WTC11 (cell line): ENCODE results near the gene CPSF3. TPM values are rescaled to one million over a fixed set of nuclear protein-coding genes. Genes with fewer than 3 reads are reported as not detected.
A peak's percentile ranks its signal among the peaks of the same experiment; 100 is the strongest.

ENCODE experiments used
- ATAC-seq: fragments of 200-7000 bp; cut with Tn5 transposase; 2 replicates; pipeline ENCODE4 v1.10.0; 2021; ENCODE audit warnings: mild to moderate bottlenecking, moderate library complexity
- Bru-seq: library from RNA; stranded (reverse); fragments of 400-500 nt; gene quantifications from one replicate; lab custom pipeline; 2021; lab: Mats Ljungman, UMichigan
- CTCF ChIA-PET: fragments of 300-600 bp; sonication (Branson Sonifier 250); formaldehyde crosslinking; loops from one replicate; lab custom pipeline; 2021; ENCODE audit warnings: antibody characterized with exemption; lab: Charles Lee
- POLR2A ChIA-PET: fragments of 350-600 bp; sonication (Branson Sonifier 250); formaldehyde crosslinking; loops from one replicate; lab custom pipeline; 2021; ENCODE audit warnings: antibody characterized with exemption; lab: Charles Lee
- DNase-seq: peaks from one replicate; pipeline ENCODE4 v3.0.0; 2021; ENCODE audit warnings: low spot score
- H3K27ac Mint-ChIP-seq: 2 replicates; pipeline ENCODE4 v1.8.0; 2021; ENCODE audit warnings: mixed read lengths
- H3K27me3 Mint-ChIP-seq: 2 replicates; pipeline ENCODE4 v1.8.0; 2021; ENCODE audit warnings: low read depth, mild to moderate bottlenecking, moderate library complexity, mixed read lengths
- H3K36me3 Mint-ChIP-seq: 2 replicates; pipeline ENCODE4 v1.8.0; 2021; ENCODE audit warnings: mixed read lengths
- H3K4me1 Mint-ChIP-seq: 2 replicates; pipeline ENCODE4 v1.8.0; 2022; ENCODE audit warnings: mixed read lengths
- H3K4me3 Mint-ChIP-seq: 2 replicates; pipeline ENCODE4 v1.8.0; 2021; ENCODE audit warnings: mild to moderate bottlenecking, moderate library complexity, mixed read lengths
- H3K9me3 Mint-ChIP-seq: 2 replicates; pipeline ENCODE4 v1.8.0; 2021; ENCODE audit warnings: mixed read lengths
- GTF2I ChIP-seq: fragments of 250-450 bp; sonication (Bioruptor Pico); conservative IDR thresholded peaks from 2 replicates; pipeline ENCODE4 v1.4.0; 2021; ENCODE audit warnings: mild to moderate bottlenecking
- IRF2 ChIP-seq: sonication (generic); formaldehyde crosslinking; IDR thresholded peaks from 2 replicates; pipeline ENCODE4 v1.8.0; 2022; ENCODE audit warnings: low read depth, missing genetic modification reagents, borderline replicate concordance
- RORB ChIP-seq: fragments of 250-450 bp; sonication (Bioruptor Pico); IDR thresholded peaks from 2 replicates; pipeline ENCODE4 v1.9.0; 2021; ENCODE audit warnings: mild to moderate bottlenecking
- SP1 ChIP-seq: sonication (generic); formaldehyde crosslinking; conservative IDR thresholded peaks from 2 replicates; pipeline ENCODE4 v1.8.1; 2022; ENCODE audit warnings: missing genetic modification reagents
- TEAD1 ChIP-seq: sonication (generic); formaldehyde crosslinking; IDR thresholded peaks from 2 replicates; pipeline ENCODE4 v1.8.0; 2022; ENCODE audit warnings: mild to moderate bottlenecking, missing genetic modification reagents
- TEAD4 ChIP-seq: sonication (generic); formaldehyde crosslinking; IDR thresholded peaks from 2 replicates; pipeline ENCODE4 v1.8.0; 2022; ENCODE audit warnings: mild to moderate bottlenecking, missing genetic modification reagents
- TP53 ChIP-seq: sonication (generic); formaldehyde crosslinking; IDR thresholded peaks from 2 replicates; pipeline ENCODE4 v1.8.1; 2023; ENCODE audit warnings: mild to moderate bottlenecking, missing genetic modification reagents
- ZBTB21 ChIP-seq: sonication (generic); formaldehyde crosslinking; IDR thresholded peaks from 2 replicates; pipeline ENCODE4 v1.8.1; 2023; ENCODE audit warnings: mild to moderate bottlenecking, missing genetic modification reagents, borderline replicate concordance
- ZNF423 ChIP-seq: fragments of 250-450 bp; sonication (Bioruptor Pico); IDR thresholded peaks from 2 replicates; pipeline ENCODE4 v2.1.2; 2022; ENCODE audit warnings: mild to moderate bottlenecking, moderate library complexity
- long read RNA-seq, 3 experiments: library from RNA in 1 of 3; library from capped mRNA in 1 of 3; library from polyadenylated mRNA in 1 of 3; unstranded in 2 of 3; stranded (forward) in 1 of 3; transcript quantifications; one replicate each; pipeline ENCODE4 v2.0.0, GENCODE V29; 2021
- total RNA-seq: library from RNA; stranded (reverse); gene quantifications from 3 replicates; pipeline ENCODE4 v1.2.3, GENCODE V29; 2021
- TF ChIP-seq, protein P1 (sequence below): sonication (generic); formaldehyde crosslinking; IDR thresholded peaks from 2 replicates; pipeline ENCODE4 v1.8.0; 2022; ENCODE audit warnings: mild to moderate bottlenecking, missing genetic modification reagents
- TF ChIP-seq, protein P2 (sequence below): sonication (generic); formaldehyde crosslinking; IDR thresholded peaks from 2 replicates; pipeline ENCODE4 v1.8.0; 2022; ENCODE audit warnings: mild to moderate bottlenecking, missing genetic modification reagents
- TF ChIP-seq, protein P3 (sequence below): fragments of 250-450 bp; sonication (Bioruptor Pico); conservative IDR thresholded peaks from 2 replicates; pipeline ENCODE4 v1.9.0; 2021; ENCODE audit warnings: mild to moderate bottlenecking
- TF ChIP-seq, protein P4 (sequence below): sonication (generic); formaldehyde crosslinking; IDR thresholded peaks from 2 replicates; pipeline ENCODE4 v1.8.1; 2023; ENCODE audit warnings: mild to moderate bottlenecking, moderate library complexity, missing genetic modification reagents
- TF ChIP-seq, protein P5 (sequence below): sonication (generic); formaldehyde crosslinking; IDR thresholded peaks from 2 replicates; pipeline ENCODE4 v1.8.1; 2023; ENCODE audit warnings: mild to moderate bottlenecking, missing genetic modification reagents, moderate library complexity
- TF ChIP-seq, protein P6 (sequence below): sonication (generic); formaldehyde crosslinking; IDR thresholded peaks from 2 replicates; pipeline ENCODE4 v1.8.0; 2022; ENCODE audit warnings: missing genetic modification reagents
- TF ChIP-seq, protein P7 (sequence below): sonication (generic); formaldehyde crosslinking; IDR thresholded peaks from 2 replicates; pipeline ENCODE4 v1.8.1; 2022; ENCODE audit warnings: low read depth, missing genetic modification reagents, borderline replicate concordance
- TF ChIP-seq, protein P8 (sequence below): sonication (generic); formaldehyde crosslinking; IDR thresholded peaks from 2 replicates; pipeline ENCODE4 v1.8.1; 2022; ENCODE audit warnings: mild to moderate bottlenecking, missing genetic modification reagents, moderate library complexity, borderline replicate concordance
- TF ChIP-seq, protein P9 (sequence below): sonication (generic); formaldehyde crosslinking; IDR thresholded peaks from 2 replicates; pipeline ENCODE4 v1.8.1; 2023; ENCODE audit warnings: mild to moderate bottlenecking, missing genetic modification reagents, moderate library complexity

Gene CPSF3
- total RNA-seq (83.7 to 88.4 TPM (median 84.2 TPM) in 3 replicates), Bru-seq, nascent RNA (percentile 76 among the genes with signal in this experiment)
- long read RNA-seq, experiment 1, transcript CPSF3-201 (18 exons, 2,345 nt): major isoform, 485 of 528 reads
- long read RNA-seq, experiment 1, partial matches to known transcripts: 16 of 528 reads
- long read RNA-seq, experiment 1, other reads (novel, unspliced or antisense): 26 of 528 reads
- long read RNA-seq, experiment 2, transcript CPSF3-201 (18 exons, 2,345 nt): major isoform, 75 of 147 reads
- long read RNA-seq, experiment 2, partial matches to known transcripts: 48 of 147 reads
- long read RNA-seq, experiment 2, other reads (novel, unspliced or antisense): 24 of 147 reads
- long read RNA-seq, experiment 3, transcript CPSF3-201 (18 exons, 2,345 nt): major isoform, 209 of 251 reads
- long read RNA-seq, experiment 3, partial matches to known transcripts: 26 of 251 reads
- long read RNA-seq, experiment 3, other reads (novel, unspliced or antisense): 16 of 251 reads

DNA sequence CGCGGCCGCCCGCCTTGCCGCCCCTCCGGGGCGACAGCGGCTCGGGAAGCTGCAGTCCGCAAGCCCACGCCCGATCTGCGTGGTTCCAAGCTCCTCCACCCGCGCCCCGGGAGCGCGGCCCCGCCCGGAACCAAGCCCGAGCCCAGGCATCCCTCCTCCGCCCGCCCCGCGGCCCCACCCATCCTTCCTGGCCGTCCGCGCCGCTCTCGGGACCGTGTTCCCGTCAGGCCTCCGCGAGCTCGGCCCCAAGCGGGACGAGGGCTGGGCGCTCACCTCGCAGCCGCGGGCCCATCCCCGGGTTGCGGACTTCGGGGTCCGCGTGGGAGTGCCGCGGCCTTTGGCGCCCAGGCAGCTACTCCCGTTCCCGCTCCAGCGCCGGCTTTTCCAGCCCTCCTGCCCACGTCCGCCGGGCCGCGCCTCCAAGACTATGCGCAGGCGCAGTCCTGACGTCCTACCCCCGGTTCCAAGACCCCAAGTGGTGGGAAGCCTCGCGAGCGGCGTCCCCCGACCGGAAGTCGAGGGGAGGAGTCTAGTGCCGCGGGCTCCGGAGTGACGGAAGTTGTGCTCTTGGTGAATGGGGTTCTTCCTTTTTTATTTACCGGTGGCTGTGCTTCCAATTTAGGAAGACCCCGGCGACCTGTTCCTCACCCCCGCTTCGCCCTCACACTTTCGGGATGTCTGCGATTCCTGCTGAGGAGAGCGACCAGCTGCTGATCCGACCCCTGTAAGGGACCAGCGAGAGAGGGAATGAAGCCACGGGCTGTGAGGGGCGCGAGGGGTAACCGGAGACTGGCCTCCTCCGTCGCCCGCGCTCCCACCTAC lies at the start of gene CPSF3, which contains the start of gene ITGB1BP1:
Gene CPSF3 (plus strand): TSS at position 555 of the 822 bp plus-strand sequence. CDS start 120 bp downstream, at position 675.
Gene ITGB1BP1 (minus strand): TSS at position 429 of the 822 bp plus-strand sequence. CDS start 4,831 bp downstream, outside the sequence.
- H3K9me3 Mint-ChIP-seq: no peaks in the 10 kb centered on the region
- no peaks in the 10 kb centered on the region; the same call in 1 of the 2 replicates for H3K36me3 Mint-ChIP-seq
- ChIA-PET POLR2A (interaction anchor here (0.5 to 1.3 kb wide), 5 partner anchors 22 to 473 kb away, joined by 3 to 5 read pairs (median 3); partner anchors contain the start of gene YWHAQ), CTCF (interaction anchor here (0.9 to 2.3 kb wide), 5 partner anchors 22 to 285 kb away, joined by 3 to 16 read pairs (median 6); no protein-coding TSS in a partner anchor)
- peaks cover 9% of the 10 kb centered on the region for H3K4me1 Mint-ChIP-seq
- H3K27ac Mint-ChIP-seq: peak within 1 kb of the TSS; percentile 95
- DNase-seq (peak; percentile 98), ATAC-seq (peak; percentile 91)
- peaks cover 11% of the 10 kb centered on the region; the same call in 1 of the 2 replicates for H3K27me3 Mint-ChIP-seq
- peak within 1 kb of the TSS; percentile 91; the same call in 1 of the 2 replicates for H3K4me3 Mint-ChIP-seq
- no peak for TF ChIP-seq IRF2
- TF ChIP-seq, protein P1, sequence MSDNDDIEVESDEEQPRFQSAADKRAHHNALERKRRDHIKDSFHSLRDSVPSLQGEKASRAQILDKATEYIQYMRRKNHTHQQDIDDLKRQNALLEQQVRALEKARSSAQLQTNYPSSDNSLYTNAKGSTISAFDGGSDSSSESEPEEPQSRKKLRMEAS (CRISPR knock-in tag): peak; percentile 70
- TF ChIP-seq, protein P2, sequence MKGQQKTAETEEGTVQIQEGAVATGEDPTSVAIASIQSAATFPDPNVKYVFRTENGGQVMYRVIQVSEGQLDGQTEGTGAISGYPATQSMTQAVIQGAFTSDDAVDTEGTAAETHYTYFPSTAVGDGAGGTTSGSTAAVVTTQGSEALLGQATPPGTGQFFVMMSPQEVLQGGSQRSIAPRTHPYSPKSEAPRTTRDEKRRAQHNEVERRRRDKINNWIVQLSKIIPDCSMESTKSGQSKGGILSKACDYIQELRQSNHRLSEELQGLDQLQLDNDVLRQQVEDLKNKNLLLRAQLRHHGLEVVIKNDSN (CRISPR knock-in tag): 0 out of 2 replicates have a peak, but pooled peaks have one; percentile 36
- TF ChIP-seq, protein P3, sequence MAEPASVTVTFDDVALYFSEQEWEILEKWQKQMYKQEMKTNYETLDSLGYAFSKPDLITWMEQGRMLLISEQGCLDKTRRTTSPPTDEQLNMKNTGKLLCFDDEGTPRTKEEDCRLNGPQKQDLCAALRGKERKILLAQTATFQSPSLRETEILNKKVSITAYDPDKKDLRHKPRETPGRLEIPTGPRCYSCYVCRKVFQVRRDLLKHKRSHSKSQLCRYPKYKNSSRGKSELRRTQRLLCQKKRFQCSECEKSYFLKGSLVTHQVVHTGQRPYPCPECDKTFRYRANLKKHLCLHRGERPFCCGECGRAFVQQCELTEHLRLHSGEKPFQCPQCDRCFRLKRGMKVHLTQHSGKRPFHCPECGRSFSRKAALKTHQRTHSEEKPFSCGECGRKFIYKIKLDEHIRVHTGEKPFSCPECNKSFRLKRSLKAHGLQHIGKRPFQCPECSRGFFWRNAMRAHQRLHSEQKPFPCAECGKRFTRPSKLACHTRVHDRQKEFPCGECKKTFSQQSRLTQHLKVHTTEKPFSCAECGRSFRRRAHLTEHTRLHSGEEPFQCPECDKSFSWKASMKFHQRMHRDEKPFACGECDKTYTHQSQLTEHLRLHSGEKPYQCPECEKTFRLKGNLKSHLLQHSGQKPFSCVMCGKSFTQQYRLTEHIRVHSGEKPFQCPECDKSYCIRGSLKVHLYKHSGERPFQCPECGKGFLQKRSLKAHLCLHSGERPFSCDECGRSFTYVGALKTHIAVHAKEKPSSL (CRISPR knock-in tag): no peak
- no peak for TF ChIP-seq ZNF423
- peak; percentile 61 for TF ChIP-seq TEAD1 (CRISPR knock-in tag)
- TF ChIP-seq, protein P4, sequence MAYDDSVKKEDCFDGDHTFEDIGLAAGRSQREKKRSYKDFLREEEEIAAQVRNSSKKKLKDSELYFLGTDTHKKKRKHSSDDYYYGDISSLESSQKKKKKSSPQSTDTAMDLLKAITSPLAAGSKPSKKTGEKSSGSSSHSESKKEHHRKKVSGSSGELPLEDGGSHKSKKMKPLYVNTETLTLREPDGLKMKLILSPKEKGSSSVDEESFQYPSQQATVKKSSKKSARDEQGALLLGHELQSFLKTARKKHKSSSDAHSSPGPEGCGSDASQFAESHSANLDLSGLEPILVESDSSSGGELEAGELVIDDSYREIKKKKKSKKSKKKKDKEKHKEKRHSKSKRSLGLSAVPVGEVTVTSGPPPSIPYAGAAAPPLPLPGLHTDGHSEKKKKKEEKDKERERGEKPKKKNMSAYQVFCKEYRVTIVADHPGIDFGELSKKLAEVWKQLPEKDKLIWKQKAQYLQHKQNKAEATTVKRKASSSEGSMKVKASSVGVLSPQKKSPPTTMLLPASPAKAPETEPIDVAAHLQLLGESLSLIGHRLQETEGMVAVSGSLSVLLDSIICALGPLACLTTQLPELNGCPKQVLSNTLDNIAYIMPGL (CRISPR knock-in tag): peak; percentile 31; the same call in 1 of the 2 replicates
- no peak for TF ChIP-seq RORB (CRISPR knock-in tag)
- TF ChIP-seq, protein P5, sequence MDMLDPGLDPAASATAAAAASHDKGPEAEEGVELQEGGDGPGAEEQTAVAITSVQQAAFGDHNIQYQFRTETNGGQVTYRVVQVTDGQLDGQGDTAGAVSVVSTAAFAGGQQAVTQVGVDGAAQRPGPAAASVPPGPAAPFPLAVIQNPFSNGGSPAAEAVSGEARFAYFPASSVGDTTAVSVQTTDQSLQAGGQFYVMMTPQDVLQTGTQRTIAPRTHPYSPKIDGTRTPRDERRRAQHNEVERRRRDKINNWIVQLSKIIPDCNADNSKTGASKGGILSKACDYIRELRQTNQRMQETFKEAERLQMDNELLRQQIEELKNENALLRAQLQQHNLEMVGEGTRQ: no peak
- TF ChIP-seq SP1 (CRISPR knock-in tag): peak; percentile 61; the same call in 1 of the 2 replicates
- TF ChIP-seq, protein P6, sequence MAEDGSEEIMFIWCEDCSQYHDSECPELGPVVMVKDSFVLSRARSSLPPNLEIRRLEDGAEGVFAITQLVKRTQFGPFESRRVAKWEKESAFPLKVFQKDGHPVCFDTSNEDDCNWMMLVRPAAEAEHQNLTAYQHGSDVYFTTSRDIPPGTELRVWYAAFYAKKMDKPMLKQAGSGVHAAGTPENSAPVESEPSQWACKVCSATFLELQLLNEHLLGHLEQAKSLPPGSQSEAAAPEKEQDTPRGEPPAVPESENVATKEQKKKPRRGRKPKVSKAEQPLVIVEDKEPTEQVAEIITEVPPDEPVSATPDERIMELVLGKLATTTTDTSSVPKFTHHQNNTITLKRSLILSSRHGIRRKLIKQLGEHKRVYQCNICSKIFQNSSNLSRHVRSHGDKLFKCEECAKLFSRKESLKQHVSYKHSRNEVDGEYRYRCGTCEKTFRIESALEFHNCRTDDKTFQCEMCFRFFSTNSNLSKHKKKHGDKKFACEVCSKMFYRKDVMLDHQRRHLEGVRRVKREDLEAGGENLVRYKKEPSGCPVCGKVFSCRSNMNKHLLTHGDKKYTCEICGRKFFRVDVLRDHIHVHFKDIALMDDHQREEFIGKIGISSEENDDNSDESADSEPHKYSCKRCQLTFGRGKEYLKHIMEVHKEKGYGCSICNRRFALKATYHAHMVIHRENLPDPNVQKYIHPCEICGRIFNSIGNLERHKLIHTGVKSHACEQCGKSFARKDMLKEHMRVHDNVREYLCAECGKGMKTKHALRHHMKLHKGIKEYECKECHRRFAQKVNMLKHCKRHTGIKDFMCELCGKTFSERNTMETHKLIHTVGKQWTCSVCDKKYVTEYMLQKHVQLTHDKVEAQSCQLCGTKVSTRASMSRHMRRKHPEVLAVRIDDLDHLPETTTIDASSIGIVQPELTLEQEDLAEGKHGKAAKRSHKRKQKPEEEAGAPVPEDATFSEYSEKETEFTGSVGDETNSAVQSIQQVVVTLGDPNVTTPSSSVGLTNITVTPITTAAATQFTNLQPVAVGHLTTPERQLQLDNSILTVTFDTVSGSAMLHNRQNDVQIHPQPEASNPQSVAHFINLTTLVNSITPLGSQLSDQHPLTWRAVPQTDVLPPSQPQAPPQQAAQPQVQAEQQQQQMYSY (CRISPR knock-in tag): peak; percentile 100
- TF ChIP-seq, protein P7, sequence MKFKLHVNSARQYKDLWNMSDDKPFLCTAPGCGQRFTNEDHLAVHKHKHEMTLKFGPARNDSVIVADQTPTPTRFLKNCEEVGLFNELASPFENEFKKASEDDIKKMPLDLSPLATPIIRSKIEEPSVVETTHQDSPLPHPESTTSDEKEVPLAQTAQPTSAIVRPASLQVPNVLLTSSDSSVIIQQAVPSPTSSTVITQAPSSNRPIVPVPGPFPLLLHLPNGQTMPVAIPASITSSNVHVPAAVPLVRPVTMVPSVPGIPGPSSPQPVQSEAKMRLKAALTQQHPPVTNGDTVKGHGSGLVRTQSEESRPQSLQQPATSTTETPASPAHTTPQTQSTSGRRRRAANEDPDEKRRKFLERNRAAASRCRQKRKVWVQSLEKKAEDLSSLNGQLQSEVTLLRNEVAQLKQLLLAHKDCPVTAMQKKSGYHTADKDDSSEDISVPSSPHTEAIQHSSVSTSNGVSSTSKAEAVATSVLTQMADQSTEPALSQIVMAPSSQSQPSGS: no peak
- TF ChIP-seq, protein P8, sequence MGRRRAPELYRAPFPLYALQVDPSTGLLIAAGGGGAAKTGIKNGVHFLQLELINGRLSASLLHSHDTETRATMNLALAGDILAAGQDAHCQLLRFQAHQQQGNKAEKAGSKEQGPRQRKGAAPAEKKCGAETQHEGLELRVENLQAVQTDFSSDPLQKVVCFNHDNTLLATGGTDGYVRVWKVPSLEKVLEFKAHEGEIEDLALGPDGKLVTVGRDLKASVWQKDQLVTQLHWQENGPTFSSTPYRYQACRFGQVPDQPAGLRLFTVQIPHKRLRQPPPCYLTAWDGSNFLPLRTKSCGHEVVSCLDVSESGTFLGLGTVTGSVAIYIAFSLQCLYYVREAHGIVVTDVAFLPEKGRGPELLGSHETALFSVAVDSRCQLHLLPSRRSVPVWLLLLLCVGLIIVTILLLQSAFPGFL: peak; percentile 12; the same call in 1 of the 2 replicates
- no peak for TF ChIP-seq TEAD4 (CRISPR knock-in tag)
- no peak for TF ChIP-seq GTF2I
- 0 out of 2 replicates have a peak, but pooled peaks have one; percentile 34 for TF ChIP-seq ZBTB21 (CRISPR knock-in tag)
- TF ChIP-seq, protein P9, sequence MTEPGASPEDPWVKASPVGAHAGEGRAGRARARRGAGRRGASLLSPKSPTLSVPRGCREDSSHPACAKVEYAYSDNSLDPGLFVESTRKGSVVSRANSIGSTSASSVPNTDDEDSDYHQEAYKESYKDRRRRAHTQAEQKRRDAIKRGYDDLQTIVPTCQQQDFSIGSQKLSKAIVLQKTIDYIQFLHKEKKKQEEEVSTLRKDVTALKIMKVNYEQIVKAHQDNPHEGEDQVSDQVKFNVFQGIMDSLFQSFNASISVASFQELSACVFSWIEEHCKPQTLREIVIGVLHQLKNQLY (CRISPR knock-in tag): no peak
- peak; percentile 91; the same call in 1 of the 2 replicates for TF ChIP-seq TP53 (CRISPR knock-in tag)
